ENCODE measurements around the gene TUBB3. TPM values are rescaled to one million over a fixed set of nuclear protein-coding genes. Genes with fewer than 3 reads are reported as not detected.
A peak's percentile ranks its signal among the peaks of the same experiment; 100 is the strongest.

TUBB3 gene
- total and polyA plus RNA-seq, 9 of the 15 experiments (the other 6 are each of a cell fraction or from before 2014, with no cell fraction given), result 0.18 to 12.5 (median 5.0) TPM

GRCh38 chr16:89920723-89921122 is 2.4 kb upstream of the TUBB3 start:
- Histone ChIP-seq H2AFZ (ENCODE audit: low read depth, low read length) (no peak overlapping the region), H4K20me1 (replicated peaks; ENCODE audit: control insufficient read depth, insufficient read depth, low read length) (0 out of 2 replicates have a peak, but pooled peaks cover 12% of the 10 kb centered on the region), H3K4me2 (ENCODE audit: insufficient read depth, low read length) (peak overlapping the region; percentile 96; the same call in 1 of the 2 replicates), H3K9me1 (ENCODE audit: control insufficient read depth, insufficient read depth, low read length) (no peaks in the 10 kb centered on the region), H3K27me3 (ENCODE audit: control insufficient read depth in 2 of 2, insufficient read depth in 2 of 2, low read length in 2 of 2) (no peaks in the 10 kb centered on the region), H3K36me3 (ENCODE audit: control insufficient read depth, insufficient read depth, low read length) (no peaks in the 10 kb centered on the region), H3K9me3 (replicated peaks; ENCODE audit: control insufficient read depth, insufficient read depth, low read depth, low read length) (no peaks in the 10 kb centered on the region), H3K4me1 (replicated peaks in 1 of 2; ENCODE audit: control insufficient read depth in 2 of 2, insufficient read depth in 2 of 2, low read length in 2 of 2) (peaks cover 39 to 87% of the 10 kb centered on the region in 2 experiments), H3K4me3 (no peak overlapping the region), H3K27ac (ENCODE audit: extremely low read depth, low read depth, low read length) (peak overlapping the region; percentile 92; the same call in 1 of the 3 replicates), H3K9ac (ENCODE audit: insufficient read depth in 1 of 2, low read depth in 2 of 2, low read length in 2 of 2) (peak overlapping the region in 1 of 2 experiments; percentile 94; a peak in 2 of 4 replicates), H3K79me2 (ENCODE audit: control insufficient read depth, insufficient read depth, low read length) (no peaks in the 10 kb centered on the region; the same call in 2 of the 3 replicates)
- ATAC-seq (no peak), FAIRE-seq (no peak), DNase-seq (ENCODE audit: extremely low read depth in 1 of 4, low spot score in 3 of 4) (no peak)
- no TSS peak for BruUV-seq (replicated peaks)
- POLR2A ChIA-PET, result no interaction called here
- WGBS (ENCODE audit: insufficient coverage, low coverage, missing lambda C conversion rate), result 33% methylated on average over 3 of the region's 6 CpGs
- intact Hi-C loops (cut with micrococcal nuclease) (loop anchor here (5.0 to 10.0 kb wide), 2 partner anchors 54 to 103 kb away; partner anchors contain the start of gene FANCA), in situ Hi-C loops (cut with MboI) (no loop called here)
- CTCF ChIA-PET (ENCODE audit: low intra/inter-chr PET ratio), result no interaction called here
- TF ChIP-seq HMGN3 (IDR thresholded peaks at IDR 0.05; ENCODE audit: borderline replicate concordance, extremely low read depth, insufficient read length, low read depth, low read length) (no peak), ZNF175 (CRISPR knock-in tag; IDR thresholded peaks at IDR 0.05; ENCODE audit: low read depth) (no peak), ATF3 (IDR thresholded peaks at IDR 0.05) (no peak), ATF3 (CRISPR knock-in tag; conservative IDR thresholded peaks at IDR 0.05) (no peak), CAMTA2 (CRISPR knock-in tag; conservative IDR thresholded peaks at IDR 0.05) (no peak), HDAC1 (IDR thresholded peaks at IDR 0.05) (no peak), FOXK1 (CRISPR knock-in tag; IDR thresholded peaks at IDR 0.05; ENCODE audit: borderline replicate concordance) (no peak), ZNF197 (CRISPR knock-in tag; IDR thresholded peaks at IDR 0.05; ENCODE audit: low read depth) (no peak), SMAD3 (CRISPR knock-in tag; conservative IDR thresholded peaks at IDR 0.05) (no peak), ELF4 (CRISPR knock-in tag; IDR thresholded peaks at IDR 0.05) (no peak), CHD2 (IDR thresholded peaks at IDR 0.05; ENCODE audit: low read depth, low read length) (no peak)

Measured in K562 (cell line).